Measurements from ENCODE around the gene MED9. TPM values are rescaled to one million over a fixed set of nuclear protein-coding genes. Genes with fewer than 3 reads are reported as not detected.

The MED9 gene
- total RNA-seq, 1 experiment from 2014 or later: 8.1 TPM

GRCh38 chr17:17487998-17488397 lies 11.2 kb downstream of the MED9 start:
- no TSS peak for BruUV-seq (replicated peaks)
- H3K27ac Mint-ChIP-seq (ENCODE audit: low read depth, unreplicated experiment): no peak overlapping the region
- POLR2A ChIA-PET: no interaction called here
- intact Hi-C loops (cut with micrococcal nuclease): no loop called here
- DNase-seq (ENCODE audit: unreplicated experiment): no peak
- peaks cover 48% of the 10 kb centered on the region for H3K36me3 Mint-ChIP-seq (ENCODE audit: insufficient read depth, unreplicated experiment)
- H3K4me3 Mint-ChIP-seq (ENCODE audit: unreplicated experiment): no peak overlapping the region
- TF ChIP-seq, protein P1, sequence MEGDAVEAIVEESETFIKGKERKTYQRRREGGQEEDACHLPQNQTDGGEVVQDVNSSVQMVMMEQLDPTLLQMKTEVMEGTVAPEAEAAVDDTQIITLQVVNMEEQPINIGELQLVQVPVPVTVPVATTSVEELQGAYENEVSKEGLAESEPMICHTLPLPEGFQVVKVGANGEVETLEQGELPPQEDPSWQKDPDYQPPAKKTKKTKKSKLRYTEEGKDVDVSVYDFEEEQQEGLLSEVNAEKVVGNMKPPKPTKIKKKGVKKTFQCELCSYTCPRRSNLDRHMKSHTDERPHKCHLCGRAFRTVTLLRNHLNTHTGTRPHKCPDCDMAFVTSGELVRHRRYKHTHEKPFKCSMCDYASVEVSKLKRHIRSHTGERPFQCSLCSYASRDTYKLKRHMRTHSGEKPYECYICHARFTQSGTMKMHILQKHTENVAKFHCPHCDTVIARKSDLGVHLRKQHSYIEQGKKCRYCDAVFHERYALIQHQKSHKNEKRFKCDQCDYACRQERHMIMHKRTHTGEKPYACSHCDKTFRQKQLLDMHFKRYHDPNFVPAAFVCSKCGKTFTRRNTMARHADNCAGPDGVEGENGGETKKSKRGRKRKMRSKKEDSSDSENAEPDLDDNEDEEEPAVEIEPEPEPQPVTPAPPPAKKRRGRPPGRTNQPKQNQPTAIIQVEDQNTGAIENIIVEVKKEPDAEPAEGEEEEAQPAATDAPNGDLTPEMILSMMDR (IDR thresholded peaks at IDR 0.05; ENCODE audit: unreplicated experiment): no peak
- no peaks in the 10 kb centered on the region for H3K27me3 Mint-ChIP-seq (ENCODE audit: insufficient read depth, unreplicated experiment)
- peaks cover 2% of the 10 kb centered on the region for H3K4me1 Mint-ChIP-seq (ENCODE audit: insufficient read depth, unreplicated experiment)
- CTCF ChIA-PET: no interaction called here
- H3K9me3 Mint-ChIP-seq (ENCODE audit: unreplicated experiment): no peaks in the 10 kb centered on the region

DNA sequence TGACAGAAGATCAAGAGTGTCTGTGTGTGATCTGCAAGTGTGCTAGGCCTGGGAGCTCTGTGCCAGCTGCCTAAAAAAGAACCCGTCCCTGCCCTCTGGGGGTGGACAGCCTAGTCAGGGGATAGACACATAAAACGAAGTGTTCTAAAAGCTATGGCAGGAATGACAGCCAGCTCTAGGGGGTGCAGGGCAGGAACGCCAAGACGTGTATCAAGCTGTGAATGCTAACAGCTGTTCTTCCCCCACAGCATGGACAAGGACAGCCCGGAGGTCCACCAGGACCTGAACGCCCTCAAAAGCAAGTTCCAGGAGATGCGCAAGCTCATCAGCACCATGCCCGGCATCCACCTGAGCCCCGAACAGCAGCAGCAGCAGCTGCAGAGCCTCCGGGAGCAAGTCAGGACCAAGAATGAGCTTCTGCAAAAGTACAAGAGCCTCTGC lies 14.3 kb downstream of the MED9 start:
- no peak for DNase-seq (ENCODE audit: unreplicated experiment)
- ChIA-PET CTCF (interaction anchor here (0.6 to 1.7 kb wide), 6 partner anchors 64 to 150 kb away, joined by 3 to 8 read pairs (median 4); no protein-coding TSS in a partner anchor), POLR2A (interaction anchor here (0.5 to 1.2 kb wide), 3 partner anchors 14 to 99 kb away, joined by 3 to 4 read pairs (median 4); no protein-coding TSS in a partner anchor)
- intact Hi-C loops (cut with micrococcal nuclease): no loop called here
- BruUV-seq (replicated peaks): no TSS peak
- H3K4me3 Mint-ChIP-seq (ENCODE audit: unreplicated experiment): no peak overlapping the region
- no peaks in the 10 kb centered on the region for H3K4me1 Mint-ChIP-seq (ENCODE audit: insufficient read depth, unreplicated experiment)
- H3K9me3 Mint-ChIP-seq (ENCODE audit: unreplicated experiment): no peaks in the 10 kb centered on the region
- TF ChIP-seq, protein P1 (IDR thresholded peaks at IDR 0.05; ENCODE audit: unreplicated experiment): no peak
- peaks cover 46% of the 10 kb centered on the region for H3K36me3 Mint-ChIP-seq (ENCODE audit: insufficient read depth, unreplicated experiment)
- H3K27me3 Mint-ChIP-seq (ENCODE audit: insufficient read depth, unreplicated experiment): no peaks in the 10 kb centered on the region
- H3K27ac Mint-ChIP-seq (ENCODE audit: low read depth, unreplicated experiment): no peak overlapping the region

- Mint-ChIP-seq H3K27me3 (ENCODE audit: insufficient read depth, unreplicated experiment) (no peaks in the 10 kb centered on the region), H3K4me1 (ENCODE audit: insufficient read depth, unreplicated experiment) (no peaks in the 10 kb centered on the region), H3K4me3 (ENCODE audit: unreplicated experiment) (no peak overlapping the region), H3K27ac (ENCODE audit: low read depth, unreplicated experiment) (no peak overlapping the region), H3K36me3 (ENCODE audit: insufficient read depth, unreplicated experiment) (peaks cover 46% of the 10 kb centered on the region), H3K9me3 (ENCODE audit: unreplicated experiment) (no peaks in the 10 kb centered on the region)
- TF ChIP-seq, protein P1 (IDR thresholded peaks at IDR 0.05; ENCODE audit: unreplicated experiment): no peak
- intact Hi-C loops (cut with micrococcal nuclease): no loop called here
- POLR2A ChIA-PET: interaction anchor here (0.5 to 1.2 kb wide), 2 partner anchors 94 to 99 kb away, joined by 4 read pairs; no protein-coding TSS in a partner anchor
- CTCF ChIA-PET: interaction anchor here (1.0 to 1.7 kb wide), 4 partner anchors 77 to 150 kb away, joined by 3 to 8 read pairs (median 4); no protein-coding TSS in a partner anchor
- DNase-seq (ENCODE audit: unreplicated experiment): no peak
- no TSS peak for BruUV-seq (replicated peaks)
Observed at GRCh38 chr17:17491546-17491988, 14.8 kb downstream of the MED9 start.

DNA sequence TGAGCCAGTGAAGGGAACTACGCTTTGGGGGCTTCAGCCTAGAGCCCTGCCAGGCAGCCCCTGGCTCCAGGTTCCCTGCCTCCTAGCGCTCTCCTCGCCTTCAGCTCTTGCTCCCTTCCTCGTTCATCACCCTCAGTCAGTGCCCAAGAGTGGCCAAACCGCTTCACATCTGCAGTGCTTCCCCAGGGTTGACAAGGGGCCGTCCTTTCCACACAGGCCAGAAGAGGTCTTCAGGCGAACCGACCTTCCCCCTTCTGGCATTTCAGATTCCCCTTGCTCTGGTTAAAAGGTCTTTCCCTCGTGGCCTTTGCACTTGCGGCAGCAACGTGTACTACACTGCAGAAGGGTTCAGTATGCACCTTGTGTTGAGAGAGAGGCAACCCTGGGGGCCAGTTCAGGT lies 15.3 kb downstream of the MED9 start:
- Mint-ChIP-seq H3K4me3 (ENCODE audit: unreplicated experiment) (no peak overlapping the region), H3K27ac (ENCODE audit: low read depth, unreplicated experiment) (no peak overlapping the region), H3K9me3 (ENCODE audit: unreplicated experiment) (no peaks in the 10 kb centered on the region), H3K4me1 (ENCODE audit: insufficient read depth, unreplicated experiment) (no peaks in the 10 kb centered on the region), H3K36me3 (ENCODE audit: insufficient read depth, unreplicated experiment) (peaks cover 45% of the 10 kb centered on the region), H3K27me3 (ENCODE audit: insufficient read depth, unreplicated experiment) (no peaks in the 10 kb centered on the region)
- POLR2A ChIA-PET: interaction anchor here (0.7 kb wide), 1 partner anchor 171 kb away, joined by 3 read pairs; no protein-coding TSS in a partner anchor
- DNase-seq (ENCODE audit: unreplicated experiment): no peak
- intact Hi-C loops (cut with micrococcal nuclease): no loop called here
- BruUV-seq (replicated peaks): no TSS peak
- TF ChIP-seq, protein P1 (IDR thresholded peaks at IDR 0.05; ENCODE audit: unreplicated experiment): no peak
- CTCF ChIA-PET: interaction anchor here (0.7 to 1.2 kb wide), 3 partner anchors 76 to 497 kb away, joined by 3 to 5 read pairs (median 4); no protein-coding TSS in a partner anchor
